ENCODE data around the gene RDH16. TPM values are rescaled to one million over a fixed set of nuclear protein-coding genes. Genes with fewer than 3 reads are reported as not detected.
A peak's percentile ranks its signal among the peaks of the same experiment; 100 is the strongest.

Gene RDH16
- total RNA-seq, 1 donor from 2014 or later, result 1.2 TPM

DNA sequence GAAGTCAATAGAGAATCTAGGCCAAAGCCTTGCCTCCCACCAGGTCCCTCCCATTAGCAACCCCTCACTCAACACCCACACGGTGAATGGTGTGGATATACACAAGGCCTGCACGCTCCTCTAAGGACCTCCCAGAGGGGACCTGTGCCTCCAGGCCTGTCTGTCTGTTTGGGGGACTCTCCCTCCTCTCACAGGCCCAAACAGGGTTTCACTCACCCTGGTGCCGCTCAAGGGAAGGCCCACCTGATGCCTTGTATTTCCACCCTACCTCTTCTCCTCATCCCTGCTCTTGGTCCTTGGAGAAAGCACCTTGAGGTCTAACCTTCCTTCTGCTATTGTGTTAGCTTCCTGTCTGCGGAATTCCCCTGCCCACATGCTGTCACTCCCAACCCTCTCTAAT, 27.6 kb downstream of the RDH16 start:
- Histone ChIP-seq H3K9ac (no peak overlapping the region), H3F3A (ENCODE audit: low read depth) (peaks cover 18% of the 10 kb centered on the region), H3K9me3 (ENCODE audit: low read depth) (no peaks in the 10 kb centered on the region), H3K4me1 (peaks cover 39% of the 10 kb centered on the region), H3K79me2 (ENCODE audit: low read depth) (no peaks in the 10 kb centered on the region), H3K4me3 (no peak overlapping the region), H2AFZ (replicated peaks) (no peak overlapping the region), H3K27me3 (no peaks in the 10 kb centered on the region), H3K4me2 (no peak overlapping the region), H3K27ac (no peak overlapping the region), H3K36me3 (no peaks in the 10 kb centered on the region), H4K20me1 (ENCODE audit: low read depth) (no peaks in the 10 kb centered on the region)
- H3K27me3 Mint-ChIP-seq (ENCODE audit: insufficient read depth, low read depth), result peaks cover 5% of the 10 kb centered on the region
- TF ChIP-seq EZH2 (IDR thresholded peaks at IDR 0.05) (no peak), EZH2phosphoT487 (IDR thresholded peaks at IDR 0.05) (no peak)
- TF ChIP-seq, protein P1, sequence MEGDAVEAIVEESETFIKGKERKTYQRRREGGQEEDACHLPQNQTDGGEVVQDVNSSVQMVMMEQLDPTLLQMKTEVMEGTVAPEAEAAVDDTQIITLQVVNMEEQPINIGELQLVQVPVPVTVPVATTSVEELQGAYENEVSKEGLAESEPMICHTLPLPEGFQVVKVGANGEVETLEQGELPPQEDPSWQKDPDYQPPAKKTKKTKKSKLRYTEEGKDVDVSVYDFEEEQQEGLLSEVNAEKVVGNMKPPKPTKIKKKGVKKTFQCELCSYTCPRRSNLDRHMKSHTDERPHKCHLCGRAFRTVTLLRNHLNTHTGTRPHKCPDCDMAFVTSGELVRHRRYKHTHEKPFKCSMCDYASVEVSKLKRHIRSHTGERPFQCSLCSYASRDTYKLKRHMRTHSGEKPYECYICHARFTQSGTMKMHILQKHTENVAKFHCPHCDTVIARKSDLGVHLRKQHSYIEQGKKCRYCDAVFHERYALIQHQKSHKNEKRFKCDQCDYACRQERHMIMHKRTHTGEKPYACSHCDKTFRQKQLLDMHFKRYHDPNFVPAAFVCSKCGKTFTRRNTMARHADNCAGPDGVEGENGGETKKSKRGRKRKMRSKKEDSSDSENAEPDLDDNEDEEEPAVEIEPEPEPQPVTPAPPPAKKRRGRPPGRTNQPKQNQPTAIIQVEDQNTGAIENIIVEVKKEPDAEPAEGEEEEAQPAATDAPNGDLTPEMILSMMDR (IDR thresholded peaks at IDR 0.05), result no peak
- no peaks in the 10 kb centered on the region for H3K36me3 Mint-ChIP-seq
- peaks cover 36% of the 10 kb centered on the region for H3K4me1 Mint-ChIP-seq
- no peak overlapping the region for H3K4me3 Mint-ChIP-seq
- H3K27ac Mint-ChIP-seq, result peak overlapping the region; percentile 44
- DNase-seq (ENCODE audit: low spot score), result no peak
- H3K9me3 Mint-ChIP-seq, result peaks cover 6% of the 10 kb centered on the region

DNA sequence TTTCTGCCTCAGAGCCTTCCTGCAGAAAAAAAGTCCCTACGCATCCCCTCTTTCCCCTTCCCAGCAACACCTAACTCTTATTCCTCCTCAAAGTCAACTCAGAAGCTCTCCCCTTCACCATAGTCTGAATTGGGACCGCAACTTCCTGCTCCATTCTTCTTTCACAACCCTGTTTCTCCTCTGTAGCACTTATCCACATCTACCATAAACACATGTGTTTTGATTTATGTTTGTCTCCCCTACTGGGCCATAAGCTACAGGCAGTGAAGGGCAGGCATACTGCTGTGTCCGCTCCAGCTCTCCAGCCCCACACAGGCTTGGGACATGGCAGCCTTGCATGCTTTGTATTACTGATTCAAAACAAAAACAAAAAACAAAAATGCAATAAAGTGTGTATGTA, 29.1 kb downstream of the RDH16 start:
- no peaks in the 10 kb centered on the region for H3K79me2 ChIP-seq (ENCODE audit: low read depth)
- peaks cover 39% of the 10 kb centered on the region for H3K4me1 ChIP-seq
- H3K4me2 ChIP-seq, result peak overlapping the region; percentile 60
- no peaks in the 10 kb centered on the region for H3K27me3 ChIP-seq
- Mint-ChIP-seq H3K9me3 (peaks cover 6% of the 10 kb centered on the region), H3K4me1 (peaks cover 36% of the 10 kb centered on the region), H3K27ac (no peak overlapping the region), H3K27me3 (ENCODE audit: insufficient read depth, low read depth) (peaks cover 5% of the 10 kb centered on the region), H3K36me3 (no peaks in the 10 kb centered on the region), H3K4me3 (no peak overlapping the region)
- H3K9me3 ChIP-seq (ENCODE audit: low read depth), result no peaks in the 10 kb centered on the region
- H3F3A ChIP-seq (ENCODE audit: low read depth), result peaks cover 18% of the 10 kb centered on the region
- H3K36me3 ChIP-seq, result no peaks in the 10 kb centered on the region
- H3K27ac ChIP-seq, result peak overlapping the region; percentile 55
- H2AFZ ChIP-seq (replicated peaks), result no peak overlapping the region
- no peak for TF ChIP-seq EZH2 (IDR thresholded peaks at IDR 0.05)
- TF ChIP-seq EZH2phosphoT487 (IDR thresholded peaks at IDR 0.05), result no peak
- TF ChIP-seq, protein P1 (IDR thresholded peaks at IDR 0.05), result no peak
- H3K9ac ChIP-seq, result no peak overlapping the region
- H3K4me3 ChIP-seq, result no peak overlapping the region
- H4K20me1 ChIP-seq (ENCODE audit: low read depth), result no peaks in the 10 kb centered on the region
- DNase-seq (ENCODE audit: low spot score), result no peak

GRCh38 chr12:56927281-56927680, 30.1 kb downstream of the RDH16 start:
- H4K20me1 ChIP-seq (ENCODE audit: low read depth), result no peaks in the 10 kb centered on the region
- H3K4me2 ChIP-seq, result peak overlapping the region; percentile 60
- H3K27me3 Mint-ChIP-seq (ENCODE audit: insufficient read depth, low read depth), result peaks cover 2% of the 10 kb centered on the region
- no peak overlapping the region for H3K27ac Mint-ChIP-seq
- TF ChIP-seq, protein P1 (IDR thresholded peaks at IDR 0.05), result no peak
- TF ChIP-seq EZH2phosphoT487 (IDR thresholded peaks at IDR 0.05) (no peak), EZH2 (IDR thresholded peaks at IDR 0.05) (no peak)
- no peaks in the 10 kb centered on the region for H3K36me3 ChIP-seq
- peaks cover 34% of the 10 kb centered on the region for H3K4me1 Mint-ChIP-seq
- H3K36me3 Mint-ChIP-seq, result no peaks in the 10 kb centered on the region
- H3K4me1 ChIP-seq, result peaks cover 37% of the 10 kb centered on the region
- no peaks in the 10 kb centered on the region for H3K9me3 ChIP-seq (ENCODE audit: low read depth)
- H3K4me3 ChIP-seq, result no peak overlapping the region
- peaks cover 6% of the 10 kb centered on the region for H3K9me3 Mint-ChIP-seq
- no peak for DNase-seq (ENCODE audit: low spot score)
- peaks cover 18% of the 10 kb centered on the region for H3F3A ChIP-seq (ENCODE audit: low read depth)
- H2AFZ ChIP-seq (replicated peaks), result no peak overlapping the region
- H3K27me3 ChIP-seq, result no peaks in the 10 kb centered on the region
- no peaks in the 10 kb centered on the region for H3K79me2 ChIP-seq (ENCODE audit: low read depth)
- H3K4me3 Mint-ChIP-seq, result no peak overlapping the region
- no peak overlapping the region for H3K9ac ChIP-seq
- H3K27ac ChIP-seq, result no peak overlapping the region
